Measurements from ENCODE around the gene KCNIP1.
"Not testable (repeated sequence)": the region's sequence is repeated elsewhere in the genome, so short reads cannot be mapped to it uniquely, and the experiment has no call there.

Gene KCNIP1

DNA sequence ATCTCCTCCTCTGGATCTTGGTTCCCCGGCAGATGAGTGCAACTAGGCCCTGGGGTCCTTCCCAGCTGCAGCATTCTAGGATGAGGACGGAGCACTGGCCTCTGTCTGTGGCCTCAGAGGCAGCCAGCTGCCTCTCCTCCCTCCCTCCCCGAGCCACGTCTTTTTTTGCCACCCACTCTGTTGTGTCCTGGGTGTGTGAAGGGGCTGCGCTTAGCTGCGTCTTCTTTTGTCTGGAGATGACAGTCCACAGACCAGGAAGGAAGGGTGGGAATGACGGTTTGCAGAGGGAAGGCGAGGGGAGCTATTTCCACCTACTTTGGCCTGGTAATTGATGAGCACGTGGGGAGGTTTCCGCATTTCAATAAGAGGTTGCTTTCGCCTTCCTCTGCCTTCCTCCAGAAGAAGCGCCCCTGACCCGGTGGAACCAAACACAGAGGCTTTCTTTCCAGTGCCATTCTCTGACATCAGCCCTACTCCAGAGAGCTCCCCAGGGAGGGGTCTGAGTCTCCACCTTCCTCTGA is 245.2 kb downstream of the KCNIP1 start:
- Histone ChIP-seq H3K9me3 (ENCODE audit: control insufficient read depth, low read length) (no peaks in the 10 kb centered on the region), H3K4me3 (ENCODE audit: extremely low read depth, insufficient read depth, low read length, poor library complexity, severe bottlenecking) (no peak overlapping the region), H3K27ac (ENCODE audit: low read depth, low read length, severe bottlenecking) (no peak overlapping the region), H3K36me3 (ENCODE audit: control insufficient read depth, insufficient read depth, low read length) (no peaks in the 10 kb centered on the region), H3K4me1 (ENCODE audit: control insufficient read depth, insufficient read depth, low read length, poor library complexity, severe bottlenecking) (peaks cover 5% of the 10 kb centered on the region)
- WGBS, 2 experiments (ENCODE audit: insufficient coverage in 2 of 2) = 67 to 71% methylated on average over 8 to 11 of the region's 13 CpGs

DNA sequence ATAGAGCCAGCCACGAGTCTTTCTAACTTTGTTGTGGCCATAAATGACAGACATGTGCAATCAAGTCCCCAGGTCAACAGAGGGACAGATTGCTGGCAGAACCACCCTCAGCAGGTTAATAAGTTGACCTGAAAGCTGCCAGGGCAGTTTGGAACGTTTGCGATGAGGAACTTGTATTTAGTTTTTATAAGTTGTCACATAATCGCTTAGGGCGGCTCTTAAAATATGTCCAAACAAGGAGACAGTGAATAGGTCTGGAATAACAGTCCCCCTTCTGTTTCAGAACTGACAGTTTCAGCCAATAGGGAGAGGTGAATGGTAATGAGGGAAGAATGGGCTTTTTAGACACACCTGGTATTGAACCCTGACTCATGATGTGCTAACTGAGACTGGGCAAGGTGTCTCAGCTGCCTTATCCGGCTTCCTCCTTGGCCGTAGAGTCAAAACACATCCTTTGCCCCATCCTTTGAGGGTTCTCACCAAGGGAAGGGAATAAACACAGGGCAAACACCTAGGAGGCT is 246.2 kb downstream of the KCNIP1 start:
- WGBS, 2 experiments (ENCODE audit: insufficient coverage in 2 of 2) = 93 to 100% methylated on average over 5 to 7 of the region's 7 CpGs
- H3K36me3 ChIP-seq (ENCODE audit: control insufficient read depth, insufficient read depth, low read length) = no peaks in the 10 kb centered on the region
- peaks cover 5% of the 10 kb centered on the region for H3K4me1 ChIP-seq (ENCODE audit: control insufficient read depth, insufficient read depth, low read length, poor library complexity, severe bottlenecking)
- no peaks in the 10 kb centered on the region for H3K9me3 ChIP-seq (ENCODE audit: control insufficient read depth, low read length)
- no peak overlapping the region for H3K27ac ChIP-seq (ENCODE audit: low read depth, low read length, severe bottlenecking)
- no peak overlapping the region for H3K4me3 ChIP-seq (ENCODE audit: extremely low read depth, insufficient read depth, low read length, poor library complexity, severe bottlenecking)

- H3K9me3 ChIP-seq (ENCODE audit: control insufficient read depth, low read length) = no peaks in the 10 kb centered on the region
- H3K36me3 ChIP-seq (ENCODE audit: control insufficient read depth, insufficient read depth, low read length) = no peaks in the 10 kb centered on the region
- no peak overlapping the region for H3K4me3 ChIP-seq (ENCODE audit: extremely low read depth, insufficient read depth, low read length, poor library complexity, severe bottlenecking)
- H3K27ac ChIP-seq (ENCODE audit: low read depth, low read length, severe bottlenecking) = no peak overlapping the region
- H3K4me1 ChIP-seq (ENCODE audit: control insufficient read depth, insufficient read depth, low read length, poor library complexity, severe bottlenecking) = no peaks in the 10 kb centered on the region
- 86 to 91% methylated on average over 5 of the region's 6 CpGs for WGBS, 2 experiments (ENCODE audit: insufficient coverage in 2 of 2)
Measured at GRCh38 chr5:170750791-170751190, 247.0 kb downstream of the KCNIP1 start.

DNA sequence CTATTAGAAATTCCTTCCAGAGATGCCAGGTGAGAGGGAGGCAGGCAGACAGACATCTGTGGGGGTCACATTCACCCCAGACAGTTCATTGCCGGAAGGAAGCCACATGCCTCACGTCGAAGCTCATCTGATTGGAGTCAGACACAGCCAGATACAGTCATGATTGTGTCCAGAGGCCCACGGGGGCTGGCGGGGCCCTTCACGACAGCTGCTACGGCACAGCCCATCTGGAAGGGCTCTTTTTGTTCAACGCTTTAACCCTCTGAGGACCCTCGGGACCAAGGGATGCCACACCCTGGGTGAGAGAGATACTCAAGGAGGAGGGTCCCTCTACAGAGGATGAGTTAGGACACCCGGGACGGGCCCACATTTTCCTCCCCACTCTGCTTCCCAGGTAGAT is 247.8 kb downstream of the KCNIP1 start:
- Histone ChIP-seq H3K9me3 (ENCODE audit: control insufficient read depth, low read length) (no peaks in the 10 kb centered on the region), H3K36me3 (ENCODE audit: control insufficient read depth, insufficient read depth, low read length) (no peaks in the 10 kb centered on the region), H3K4me3 (ENCODE audit: extremely low read depth, insufficient read depth, low read length, poor library complexity, severe bottlenecking) (no peak overlapping the region), H3K27ac (ENCODE audit: low read depth, low read length, severe bottlenecking) (no peak overlapping the region), H3K4me1 (ENCODE audit: control insufficient read depth, insufficient read depth, low read length, poor library complexity, severe bottlenecking) (peaks cover 4% of the 10 kb centered on the region)
- 66 to 78% methylated on average over 6 to 8 of the region's 11 CpGs for WGBS, 2 experiments (ENCODE audit: insufficient coverage in 2 of 2)

DNA sequence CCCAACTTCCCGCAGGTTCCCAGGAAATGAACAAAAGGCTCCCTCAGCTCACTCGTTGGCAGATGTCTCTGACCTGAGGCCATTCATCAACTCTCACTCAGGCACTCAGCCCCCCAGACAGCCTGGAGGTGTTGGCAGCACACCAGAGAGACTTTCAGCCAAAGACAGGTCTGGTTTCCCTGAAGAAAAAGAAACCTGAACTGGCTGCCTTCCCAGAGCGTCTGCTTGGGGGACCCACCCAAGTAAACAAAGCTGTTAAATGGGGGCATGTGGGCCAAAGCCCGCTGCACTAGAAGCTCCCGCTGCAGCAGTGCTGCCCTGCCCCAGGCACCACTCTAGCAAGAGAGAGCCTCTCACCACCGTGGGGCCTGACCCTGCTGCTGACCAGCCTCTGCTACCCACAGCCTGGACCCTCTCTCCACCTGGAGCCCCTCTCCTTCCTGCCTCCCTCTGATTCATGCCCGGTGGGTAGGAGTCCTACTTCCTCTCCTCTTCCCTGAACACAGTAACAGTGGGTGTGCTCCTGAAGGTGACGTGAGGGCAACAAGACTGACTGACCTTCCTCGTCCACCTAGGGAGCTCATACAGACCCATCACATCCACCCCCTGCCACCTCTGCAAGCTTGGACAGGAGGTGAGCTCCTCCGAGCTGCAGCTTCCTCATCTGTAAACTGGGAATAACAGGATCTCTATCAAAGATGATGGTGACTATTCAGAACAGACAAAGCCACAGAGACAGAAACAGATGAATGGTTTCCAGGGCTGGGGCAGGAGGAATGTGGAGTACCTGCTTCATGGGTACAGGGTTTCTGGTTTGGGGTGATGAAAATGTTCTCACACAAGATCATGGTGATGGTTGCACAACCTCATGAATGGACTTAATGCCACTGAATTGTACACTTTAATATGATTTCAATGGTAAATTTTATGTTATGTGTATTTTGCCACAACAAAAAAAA is 248.7 kb downstream of the KCNIP1 start:
- peaks cover 13% of the 10 kb centered on the region for H3K4me1 ChIP-seq (ENCODE audit: control insufficient read depth, insufficient read depth, low read length, poor library complexity, severe bottlenecking)
- 94 to 98% methylated on average over 4 to 6 of the region's 10 CpGs for WGBS, 2 experiments (ENCODE audit: insufficient coverage in 2 of 2)
- H3K4me3 ChIP-seq (ENCODE audit: extremely low read depth, insufficient read depth, low read length, poor library complexity, severe bottlenecking) = no peak overlapping the region
- H3K9me3 ChIP-seq (ENCODE audit: control insufficient read depth, low read length) = no peaks in the 10 kb centered on the region
- H3K36me3 ChIP-seq (ENCODE audit: control insufficient read depth, insufficient read depth, low read length) = no peaks in the 10 kb centered on the region
- no peak overlapping the region for H3K27ac ChIP-seq (ENCODE audit: low read depth, low read length, severe bottlenecking)

GRCh38 chr5:170753311-170753710 is 249.5 kb downstream of the KCNIP1 start:
- Histone ChIP-seq H3K4me1 (ENCODE audit: control insufficient read depth, insufficient read depth, low read length, poor library complexity, severe bottlenecking) (peaks cover 14% of the 10 kb centered on the region), H3K4me3 (ENCODE audit: extremely low read depth, insufficient read depth, low read length, poor library complexity, severe bottlenecking) (no peak overlapping the region), H3K36me3 (ENCODE audit: control insufficient read depth, insufficient read depth, low read length) (no peaks in the 10 kb centered on the region), H3K9me3 (ENCODE audit: control insufficient read depth, low read length) (no peaks in the 10 kb centered on the region), H3K27ac (ENCODE audit: low read depth, low read length, severe bottlenecking) (no peak overlapping the region)

DNA sequence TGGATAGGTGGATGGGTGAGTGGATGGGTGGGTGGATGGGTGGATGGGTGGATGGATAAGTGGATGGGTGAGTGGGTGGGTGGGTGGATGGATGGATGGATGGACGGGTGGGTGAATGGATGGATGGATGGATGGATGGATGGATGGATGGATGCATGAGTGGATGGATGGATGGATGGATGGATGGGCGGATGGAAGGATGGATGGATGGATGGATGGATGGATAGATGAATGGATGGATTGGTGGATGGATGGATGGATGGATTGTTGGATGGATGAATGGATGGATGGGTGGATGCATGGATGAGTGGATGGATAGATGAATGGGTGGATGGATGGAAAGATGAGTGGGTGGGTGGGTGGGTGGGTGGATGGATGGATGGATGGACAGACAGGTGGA is 250.7 kb downstream of the KCNIP1 start:
- 50 to 61% methylated on average over 1 to 2 of the region's 2 CpGs for WGBS, 2 experiments (ENCODE audit: insufficient coverage in 2 of 2)
- peaks cover 14% of the 10 kb centered on the region for H3K4me1 ChIP-seq (ENCODE audit: control insufficient read depth, insufficient read depth, low read length, poor library complexity, severe bottlenecking)
- H3K36me3 ChIP-seq (ENCODE audit: control insufficient read depth, insufficient read depth, low read length); H3K9me3 ChIP-seq (ENCODE audit: control insufficient read depth, low read length); H3K27ac ChIP-seq (ENCODE audit: low read depth, low read length, severe bottlenecking); H3K4me3 ChIP-seq (ENCODE audit: extremely low read depth, insufficient read depth, low read length, poor library complexity, severe bottlenecking): not testable (repeated sequence)

DNA sequence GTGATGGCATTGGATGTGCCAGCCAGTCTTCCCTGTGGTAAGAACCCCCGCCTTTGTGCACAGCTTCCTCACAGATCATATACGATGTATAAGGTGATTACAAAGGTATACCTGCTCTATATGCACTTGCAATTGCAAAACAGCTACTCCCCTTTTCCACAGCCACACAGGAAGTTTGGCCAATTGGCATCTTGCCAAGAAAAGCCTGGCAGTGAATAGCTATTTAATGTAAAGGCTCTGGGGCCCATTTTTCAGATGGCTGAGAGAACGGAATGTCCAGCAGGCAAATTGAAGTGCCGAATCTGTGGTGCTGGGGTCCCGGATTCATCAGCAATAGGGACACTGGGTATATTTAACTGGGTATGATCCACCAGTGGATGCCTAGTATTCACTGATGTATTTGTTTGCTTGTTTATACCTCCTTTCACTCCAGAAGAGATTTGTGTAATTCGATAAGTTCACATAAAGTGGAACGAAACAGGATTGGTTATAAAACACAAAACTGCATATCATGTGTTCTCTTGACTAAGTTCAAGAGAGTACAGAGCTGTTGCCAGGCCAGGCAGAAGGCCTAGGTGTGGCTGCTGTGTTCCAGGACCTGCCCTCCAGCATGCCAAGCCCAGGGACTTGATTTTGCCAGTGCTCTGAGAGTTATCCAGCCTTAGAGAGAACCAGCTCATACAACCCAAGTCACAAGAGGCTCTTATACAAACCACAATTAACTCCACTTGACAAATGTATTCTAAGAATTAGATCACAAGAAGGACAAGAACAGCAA is 252.0 kb downstream of the KCNIP1 start:
- Histone ChIP-seq H3K27ac (ENCODE audit: low read depth, low read length, severe bottlenecking) (no peak overlapping the region), H3K4me1 (ENCODE audit: control insufficient read depth, insufficient read depth, low read length, poor library complexity, severe bottlenecking) (peaks cover 14% of the 10 kb centered on the region), H3K9me3 (ENCODE audit: control insufficient read depth, low read length) (no peaks in the 10 kb centered on the region), H3K4me3 (ENCODE audit: extremely low read depth, insufficient read depth, low read length, poor library complexity, severe bottlenecking) (no peak overlapping the region), H3K36me3 (ENCODE audit: control insufficient read depth, insufficient read depth, low read length) (no peaks in the 10 kb centered on the region)
- WGBS, 2 experiments (ENCODE audit: insufficient coverage in 2 of 2) = 86 to 94% methylated on average over 5 to 6 of the region's 7 CpGs

DNA sequence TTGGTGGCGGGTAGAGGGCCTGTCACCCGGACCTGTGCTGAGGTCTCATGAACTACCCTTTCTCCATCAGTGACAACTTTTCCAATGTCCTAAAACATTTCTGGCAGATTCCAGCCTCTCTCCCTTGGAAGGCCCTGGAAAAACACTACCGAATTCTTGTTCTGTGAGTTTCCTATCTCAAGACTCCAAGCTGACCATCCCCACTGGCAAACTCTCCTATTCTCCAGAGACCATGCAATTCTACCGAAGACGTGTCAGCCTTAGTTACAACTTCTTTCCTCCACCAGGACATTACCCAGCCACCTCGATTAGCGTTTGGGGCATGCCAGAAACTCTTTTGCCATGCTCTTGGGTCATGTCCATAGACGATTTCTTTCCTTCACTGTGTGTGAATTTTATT is 252.9 kb downstream of the KCNIP1 start:
- Histone ChIP-seq H3K27ac (ENCODE audit: low read depth, low read length, severe bottlenecking) (no peak overlapping the region), H3K4me3 (ENCODE audit: extremely low read depth, insufficient read depth, low read length, poor library complexity, severe bottlenecking) (no peak overlapping the region), H3K36me3 (ENCODE audit: control insufficient read depth, insufficient read depth, low read length) (no peaks in the 10 kb centered on the region), H3K4me1 (ENCODE audit: control insufficient read depth, insufficient read depth, low read length, poor library complexity, severe bottlenecking) (peaks cover 14% of the 10 kb centered on the region), H3K9me3 (ENCODE audit: control insufficient read depth, low read length) (no peaks in the 10 kb centered on the region)
- 74 to 88% methylated on average over 2 to 4 of the region's 8 CpGs for WGBS, 2 experiments (ENCODE audit: insufficient coverage in 2 of 2)

DNA sequence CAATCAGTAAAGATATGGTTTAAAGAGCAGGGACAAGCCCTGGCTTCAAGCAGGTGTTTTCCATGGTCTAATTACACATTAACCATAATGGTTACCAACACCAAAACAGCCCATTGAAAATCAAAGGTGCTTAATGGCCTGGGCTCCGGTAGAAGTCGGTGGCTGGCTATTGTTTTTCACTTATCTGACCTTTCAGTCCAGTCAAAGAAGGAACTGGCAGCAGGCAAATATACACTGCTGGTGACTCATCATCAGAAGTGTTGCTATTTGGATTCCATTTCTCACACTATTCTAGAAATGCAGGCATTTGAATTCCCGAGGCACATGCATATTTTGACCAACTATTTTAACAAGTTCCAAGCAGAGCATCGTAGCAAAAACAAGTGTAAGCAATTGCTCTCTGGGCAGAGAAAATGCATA is 253.4 kb downstream of the KCNIP1 start:
- Histone ChIP-seq H3K4me3 (ENCODE audit: extremely low read depth, insufficient read depth, low read length, poor library complexity, severe bottlenecking) (no peak overlapping the region), H3K27ac (ENCODE audit: low read depth, low read length, severe bottlenecking) (no peak overlapping the region), H3K36me3 (ENCODE audit: control insufficient read depth, insufficient read depth, low read length) (no peaks in the 10 kb centered on the region), H3K4me1 (ENCODE audit: control insufficient read depth, insufficient read depth, low read length, poor library complexity, severe bottlenecking) (peaks cover 14% of the 10 kb centered on the region), H3K9me3 (ENCODE audit: control insufficient read depth, low read length) (no peaks in the 10 kb centered on the region)
- WGBS, 2 experiments (ENCODE audit: insufficient coverage in 2 of 2) = 38 to 71% methylated on average over 3 of the region's 4 CpGs
